ENCODE measurements around the gene FAT1.

- TF ChIP-seq CTCF (IDR thresholded peaks at IDR 0.05; ENCODE audit: low read length), result no peak
- TF ChIP-seq EZH2 (optimal IDR thresholded peaks at IDR 0.05; ENCODE audit: low read depth, low read length), result no peak
- no peak for TF ChIP-seq EZH2phosphoT487 (IDR thresholded peaks at IDR 0.05; ENCODE audit: low read length)
Measured at GRCh38 chr4:186733778-186734177, 10.1 kb upstream of the FAT1 start.
